CD14-positive monocyte (primary cell): Measurements from ENCODE around the gene BLVRB. TPM values are rescaled to one million over a fixed set of nuclear protein-coding genes. Genes with fewer than 3 reads are reported as not detected.
"Not testable (repeated sequence)": the region's sequence is repeated elsewhere in the genome, so short reads cannot be mapped to it uniquely, and the experiment has no call there.

Experiments used
- DNase-seq, 3 donors: peaks; one replicate each; pipeline ENCODE4 v3.0.0-alpha.2; 2011 to 2022
- H2AFZ ChIP-seq: 2 replicates; pipeline ENCODE4 v1.6.0; 2012; ENCODE audit warnings: mild to moderate bottlenecking, low read depth, low read length, inconsistent platforms; ENCODE audit not compliant: insufficient read depth, poor library complexity, severe bottlenecking
- H3K27ac ChIP-seq, 2 donors: 1 replicate in 1 of 2; 2 replicates in 1 of 2; pipeline ENCODE4 v1.5.1; 2012 to 2013; ENCODE audit warnings: low read length in 2 of 2, control low read depth in 1 of 2, inconsistent platforms in 1 of 2, low read depth in 1 of 2, mild to moderate bottlenecking in 1 of 2
- H3K27me3 ChIP-seq, 2 donors: one replicate each; pipeline versions ENCODE4 v1.6.0 to v1.6.1; 2011 to 2013; ENCODE audit warnings: low read length in 2 of 2; ENCODE audit not compliant: control insufficient read depth in 2 of 2, insufficient read depth in 2 of 2
- H3K36me3 ChIP-seq, 2 donors: replicated peaks in 1 of 2; 1 replicate in 1 of 2; 2 replicates in 1 of 2; pipeline versions ENCODE4 v1.5.1 to v1.6.1; 2012 to 2013; ENCODE audit warnings: low read length in 2 of 2, control low read depth in 1 of 2, inconsistent platforms in 1 of 2, mild to moderate bottlenecking in 1 of 2; ENCODE audit not compliant: insufficient read depth in 2 of 2, control insufficient read depth in 1 of 2
- H3K4me1 ChIP-seq, 2 donors: 1 replicate in 1 of 2; 2 replicates in 1 of 2; pipeline versions ENCODE4 v1.5.1 to v1.6.1; 2012 to 2013; ENCODE audit warnings: low read length in 2 of 2, control low read depth in 1 of 2, inconsistent platforms in 1 of 2, mild to moderate bottlenecking in 1 of 2, moderate library complexity in 1 of 2; ENCODE audit not compliant: insufficient read depth in 2 of 2, control insufficient read depth in 1 of 2
- H3K4me2 ChIP-seq: replicated peaks from 2 replicates; pipeline ENCODE3; 2012; ENCODE audit warnings: low read length, moderate library complexity, mild to moderate bottlenecking; ENCODE audit not compliant: poor library complexity, severe bottlenecking; ENCODE audit errors: extremely low read depth
- H3K4me3 ChIP-seq, 3 experiments: fragments of 200-600 bp in 1 of 3; sonication (generic) in 1 of 3; replicated peaks in 1 of 3; 1 replicate in 2 of 3; 2 replicates in 1 of 3; pipeline ENCODE4 v1.5.1; 2011 to 2013; ENCODE audit warnings: low read length in 3 of 3, mild to moderate bottlenecking in 3 of 3, control low read depth in 2 of 3, low read depth in 2 of 3, inconsistent platforms in 1 of 3, moderate library complexity in 1 of 3
- H3K79me2 ChIP-seq: 2 replicates; pipeline ENCODE4 v1.6.0; 2012; ENCODE audit warnings: mild to moderate bottlenecking, control low read depth, inconsistent platforms, low read length, moderate library complexity; ENCODE audit not compliant: insufficient read depth
- H3K9ac ChIP-seq: 2 replicates; pipeline ENCODE4 v1.6.0; 2017; ENCODE audit warnings: low read length, mild to moderate bottlenecking; ENCODE audit not compliant: insufficient read depth, poor library complexity, severe bottlenecking
- H3K9me3 ChIP-seq, 2 donors: replicated peaks in 1 of 2; 1 replicate in 1 of 2; 2 replicates in 1 of 2; pipeline versions ENCODE4 v1.5.1 to v1.6.1; 2012 to 2013; ENCODE audit warnings: low read length in 2 of 2, control low read depth in 1 of 2; ENCODE audit not compliant: control insufficient read depth in 1 of 2, insufficient read depth in 1 of 2
- H4K20me1 ChIP-seq: 2 replicates; pipeline ENCODE4 v1.6.0; 2012; ENCODE audit warnings: mild to moderate bottlenecking, low read length, control low read depth, moderate library complexity; ENCODE audit not compliant: insufficient read depth
- H3K27ac Mint-ChIP-seq, 7 donors: one replicate each; pipeline ENCODE4 v1.8.0; 2020; ENCODE audit warnings: mild to moderate bottlenecking in 7 of 7, mixed read lengths in 7 of 7, moderate library complexity in 6 of 7, inconsistent platforms in 2 of 7
- H3K27me3 Mint-ChIP-seq, 3 donors: one replicate each; pipeline ENCODE4 v1.8.0; 2021 to 2022; ENCODE audit warnings: low read depth in 3 of 3, mild to moderate bottlenecking in 3 of 3, mixed read lengths in 3 of 3, moderate library complexity in 3 of 3, inconsistent platforms in 1 of 3
- H3K36me3 Mint-ChIP-seq, 2 donors: one replicate each; pipeline ENCODE4 v1.8.0; 2020; ENCODE audit warnings: mixed read lengths in 2 of 2, inconsistent platforms in 1 of 2, mild to moderate bottlenecking in 1 of 2
- H3K4me1 Mint-ChIP-seq: one replicate; pipeline ENCODE4 v1.8.0; 2020; ENCODE audit warnings: mild to moderate bottlenecking, mixed read lengths
- H3K4me3 Mint-ChIP-seq, 2 donors: one replicate each; pipeline ENCODE4 v1.8.0; 2020; ENCODE audit warnings: mild to moderate bottlenecking in 2 of 2, mixed read lengths in 2 of 2, moderate library complexity in 1 of 2
- H3K9me3 Mint-ChIP-seq, 7 donors: one replicate each; pipeline ENCODE4 v1.8.0; 2020 to 2022; ENCODE audit warnings: mixed read lengths in 7 of 7, mild to moderate bottlenecking in 6 of 7, moderate library complexity in 6 of 7, inconsistent platforms in 2 of 7
- WGBS: methylation state at CpG from one replicate; pipeline ENCODE4 v1.1.5; 2013; ENCODE audit warnings: missing lambda C conversion rate; ENCODE audit not compliant: insufficient coverage; 5-methylcytosine and 5-hydroxymethylcytosine counted together
- intact Hi-C, 2 donors: fragments of 100-400 bp; cut with micrococcal nuclease; formaldehyde crosslinking; loops; one replicate each; pipeline versions ENCODE4 v1.15.0 to v1.15.1; 2023
- polyA plus RNA-seq, 3 donors: library from polyadenylated mRNA; depleted of rRNA in 1 of 3; unstranded in 2 of 3; stranded (reverse) in 1 of 3; fragments of 300-500 nt in 2 of 3; fragments of >200 nt in 1 of 3; fragmentation: Illumina TruSeq in 2 of 3; gene quantifications; 1 replicate in 2 of 3; 2 replicates in 1 of 3; pipeline ENCODE4 v1.2.3, GENCODE V29; 2012 to 2021
- TF ChIP-seq, protein P1 (sequence below): fragments of 200-600 bp; IDR thresholded peaks from one replicate; pipeline ENCODE4 v1.8.0; 2022; ENCODE audit warnings: antibody characterized with exemption, mild to moderate bottlenecking

Gene BLVRB
- polyA plus RNA-seq, 3 donors, result 299 to 625 (median 601) TPM

DNA sequence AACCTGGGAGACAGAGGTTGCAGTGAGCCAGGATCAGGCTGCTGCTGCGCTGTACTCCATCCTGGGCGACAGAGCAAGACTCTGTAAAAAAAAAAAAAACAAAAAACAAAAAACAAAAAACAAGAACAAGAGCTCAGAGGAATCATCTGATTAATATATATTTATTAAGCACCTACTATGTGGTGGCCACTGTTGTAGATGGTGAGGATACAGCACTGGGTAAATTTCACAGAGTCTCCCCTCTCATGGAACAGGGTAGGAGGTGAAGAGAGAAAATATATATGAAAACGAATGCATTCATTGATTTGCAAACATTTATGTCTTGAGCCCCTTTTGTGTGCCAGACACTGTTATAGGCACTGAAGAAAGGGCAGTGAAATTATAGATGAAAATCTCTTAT lies 33.8 kb downstream of the BLVRB start:
- Histone ChIP-seq H3K9ac (no peak overlapping the region), H3K27me3 (no peaks in the 10 kb centered on the region), H3K4me3 (no peak overlapping the region), H2AFZ (no peak overlapping the region), H4K20me1 (no peaks in the 10 kb centered on the region), H3K27ac (no peak overlapping the region), H3K36me3 (no peaks in the 10 kb centered on the region), H3K4me1 (peaks cover 42 to 43% of the 10 kb centered on the region in 2 donors), H3K79me2 (peaks cover 8% of the 10 kb centered on the region), H3K4me2 (no peak overlapping the region), H3K9me3 (no peaks in the 10 kb centered on the region)
- no CpG with 5 or more reads among the region's 3 CpGs for WGBS
- Mint-ChIP-seq H3K27me3 (peaks cover 0 to 3% (median 0%) of the 10 kb centered on the region in 3 donors), H3K4me1 (peaks cover 39% of the 10 kb centered on the region), H3K9me3 (peaks cover 0 to 2% (median 0%) of the 10 kb centered on the region in 7 donors), H3K27ac (no peak overlapping the region), H3K4me3 (no peak overlapping the region), H3K36me3 (no peaks in the 10 kb centered on the region)
- intact Hi-C loops, result no loop called here
- no peak for DNase-seq
- TF ChIP-seq, protein P1, sequence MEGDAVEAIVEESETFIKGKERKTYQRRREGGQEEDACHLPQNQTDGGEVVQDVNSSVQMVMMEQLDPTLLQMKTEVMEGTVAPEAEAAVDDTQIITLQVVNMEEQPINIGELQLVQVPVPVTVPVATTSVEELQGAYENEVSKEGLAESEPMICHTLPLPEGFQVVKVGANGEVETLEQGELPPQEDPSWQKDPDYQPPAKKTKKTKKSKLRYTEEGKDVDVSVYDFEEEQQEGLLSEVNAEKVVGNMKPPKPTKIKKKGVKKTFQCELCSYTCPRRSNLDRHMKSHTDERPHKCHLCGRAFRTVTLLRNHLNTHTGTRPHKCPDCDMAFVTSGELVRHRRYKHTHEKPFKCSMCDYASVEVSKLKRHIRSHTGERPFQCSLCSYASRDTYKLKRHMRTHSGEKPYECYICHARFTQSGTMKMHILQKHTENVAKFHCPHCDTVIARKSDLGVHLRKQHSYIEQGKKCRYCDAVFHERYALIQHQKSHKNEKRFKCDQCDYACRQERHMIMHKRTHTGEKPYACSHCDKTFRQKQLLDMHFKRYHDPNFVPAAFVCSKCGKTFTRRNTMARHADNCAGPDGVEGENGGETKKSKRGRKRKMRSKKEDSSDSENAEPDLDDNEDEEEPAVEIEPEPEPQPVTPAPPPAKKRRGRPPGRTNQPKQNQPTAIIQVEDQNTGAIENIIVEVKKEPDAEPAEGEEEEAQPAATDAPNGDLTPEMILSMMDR, result no peak

DNA sequence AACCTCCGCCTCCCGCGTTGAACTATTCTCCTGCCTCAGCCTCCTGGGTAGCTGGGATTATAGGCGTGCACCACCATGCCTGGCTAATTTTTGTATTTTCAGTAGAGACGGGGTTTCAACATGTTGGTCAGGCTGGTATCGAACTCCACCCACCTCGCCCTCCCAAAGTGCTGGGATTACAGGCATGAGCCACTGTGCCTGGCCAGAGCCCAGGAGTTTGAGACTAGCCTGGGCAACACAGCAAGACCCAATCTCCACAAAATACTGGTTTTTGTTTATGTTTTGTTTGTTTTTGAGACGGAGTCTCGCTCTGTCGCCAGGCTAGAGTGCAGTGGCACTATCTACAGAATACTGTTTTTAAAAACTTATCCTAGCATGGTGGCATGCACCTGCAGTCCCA lies 35.3 kb downstream of the BLVRB start:
- H3K4me1 Mint-ChIP-seq, result peaks cover 32% of the 10 kb centered on the region
- H3K4me2 ChIP-seq, H3K9ac ChIP-seq, H3K9me3 Mint-ChIP-seq, DNase-seq, H3K27me3 Mint-ChIP-seq, H3K27ac Mint-ChIP-seq, H3K4me3 ChIP-seq, H2AFZ ChIP-seq, H3K9me3 ChIP-seq, H3K27me3 ChIP-seq, H3K79me2 ChIP-seq, H3K36me3 ChIP-seq, intact Hi-C loops, H3K36me3 Mint-ChIP-seq, H4K20me1 ChIP-seq, H3K27ac ChIP-seq, H3K4me3 Mint-ChIP-seq: not testable (repeated sequence)
- 88% methylated on average over 2 of the region's 10 CpGs for WGBS
- H3K4me1 ChIP-seq, result peaks cover 33 to 35% of the 10 kb centered on the region in 2 donors

DNA sequence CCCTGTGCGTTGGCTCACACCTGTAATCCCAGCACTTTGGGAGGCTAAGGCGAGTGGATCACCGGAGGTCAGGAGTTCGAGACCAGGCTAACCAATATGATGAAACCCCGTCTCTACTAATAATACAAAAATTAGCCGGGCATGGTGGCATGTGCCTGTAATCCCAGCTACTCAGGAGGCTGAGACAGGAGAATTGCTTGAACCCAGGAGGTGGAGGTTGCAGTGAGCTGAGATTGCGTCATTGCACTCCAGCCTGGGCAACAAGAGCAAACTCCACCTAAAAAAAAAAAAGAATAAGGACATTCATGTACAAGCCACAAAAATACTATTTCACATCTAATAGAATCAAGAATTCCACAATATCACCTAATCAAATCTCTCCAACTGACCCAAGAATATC lies 37.3 kb downstream of the BLVRB start:
- not testable (repeated sequence) for H3K36me3 ChIP-seq, H3K4me3 ChIP-seq, DNase-seq, H2AFZ ChIP-seq, H3K27ac ChIP-seq, H3K27me3 ChIP-seq, H3K9me3 Mint-ChIP-seq, H3K4me2 ChIP-seq, H3K9me3 ChIP-seq, H3K4me3 Mint-ChIP-seq, H3K27ac Mint-ChIP-seq, H3K9ac ChIP-seq, H3K36me3 Mint-ChIP-seq, H3K27me3 Mint-ChIP-seq
- Histone ChIP-seq H3K4me1 (peaks cover 25 to 27% of the 10 kb centered on the region in 2 donors), H4K20me1 (peaks cover 13% of the 10 kb centered on the region), H3K79me2 (peaks cover 28% of the 10 kb centered on the region)
- intact Hi-C loops, result loop anchor here in 1 of 2 donors (10.0 kb wide), 1 partner anchor 123 kb away; no protein-coding TSS in a partner anchor
- peaks cover 28% of the 10 kb centered on the region for H3K4me1 Mint-ChIP-seq
- 96% methylated on average over 3 of the region's 7 CpGs for WGBS
